D341Med (cell line): ENCODE measurements around the gene ESCO1.

Experiments used
- DNase-seq: peaks from one replicate; pipeline ENCODE4 v3.0.0; 2012; ENCODE audit warnings: low spot score

Gene ESCO1

GRCh38 chr18:21584391-21584790 lies 16.1 kb downstream of the ESCO1 start:
- no peak for DNase-seq

GRCh38 chr18:21575656-21576055 lies 24.8 kb downstream of the ESCO1 start:
- DNase-seq = no peak

GRCh38 chr18:21571772-21572171 lies 28.7 kb downstream of the ESCO1 start:
- no peak for DNase-seq

- DNase-seq = no peak
These were observed 41.3 kb downstream of the ESCO1 start for GRCh38 chr18:21559195-21559594.

- DNase-seq = no peak
These were observed 42.8 kb downstream of the ESCO1 start for GRCh38 chr18:21557607-21558253.

- no peak for DNase-seq
These were observed 50.0 kb downstream of the ESCO1 start for GRCh38 chr18:21550510-21550970.

- DNase-seq = no peak
These were observed 51.9 kb downstream of the ESCO1 start for GRCh38 chr18:21548647-21549046.

- DNase-seq = no peak
These were observed 54.1 kb downstream of the ESCO1 start for GRCh38 chr18:21546423-21546822.

GRCh38 chr18:21538230-21538629 lies 62.3 kb downstream of the ESCO1 start:
- DNase-seq = no peak

GRCh38 chr18:21534327-21534726 lies 66.2 kb downstream of the ESCO1 start:
- DNase-seq = no peak

- DNase-seq = no peak
These were observed 74.0 kb downstream of the ESCO1 start for GRCh38 chr18:21526463-21526862.

GRCh38 chr18:21525916-21526315 lies 74.6 kb downstream of the ESCO1 start:
- DNase-seq = no peak

- DNase-seq = no peak
These were observed 78.0 kb downstream of the ESCO1 start for GRCh38 chr18:21522530-21522929.

GRCh38 chr18:21513741-21514140 lies 86.8 kb downstream of the ESCO1 start:
- DNase-seq = no peak

GRCh38 chr18:21513292-21513691 lies 87.2 kb downstream of the ESCO1 start:
- DNase-seq = no peak

- no peak for DNase-seq
These were observed 91.4 kb downstream of the ESCO1 start for GRCh38 chr18:21509062-21509461.

GRCh38 chr18:21507913-21508701 lies 92.4 kb downstream of the ESCO1 start:
- no peak for DNase-seq

GRCh38 chr18:21502661-21503060 lies 97.8 kb downstream of the ESCO1 start:
- no peak for DNase-seq

GRCh38 chr18:21499997-21500396 lies 100.5 kb downstream of the ESCO1 start:
- DNase-seq = no peak

- DNase-seq = no peak
These were observed 104.1 kb downstream of the ESCO1 start for GRCh38 chr18:21496277-21496835.

GRCh38 chr18:21490748-21491147 lies 109.8 kb downstream of the ESCO1 start:
- DNase-seq = no peak

- no peak for DNase-seq
These were observed 110.5 kb downstream of the ESCO1 start for GRCh38 chr18:21489919-21490495.
